Measurements from ENCODE around the gene PRKCH.

Gene PRKCH

DNA sequence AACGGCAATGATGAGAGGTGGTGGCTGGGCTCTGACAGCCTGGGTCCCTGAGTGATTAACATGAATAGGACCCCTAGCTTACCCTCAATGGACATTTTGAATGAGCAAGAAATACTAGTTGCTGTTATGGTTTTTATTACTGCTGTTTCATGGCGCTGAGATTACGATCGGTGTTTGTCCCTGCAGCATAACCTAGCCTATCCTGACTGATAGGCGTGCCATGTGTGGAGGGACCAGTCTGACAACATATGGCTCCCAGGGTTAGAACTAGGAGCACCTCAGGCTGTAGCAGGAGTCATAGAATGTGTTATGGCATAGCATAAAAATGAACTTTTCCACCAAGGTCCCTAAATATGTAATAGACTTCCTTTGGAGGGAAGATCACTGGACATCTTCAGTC, 236.5 kb downstream of the PRKCH start (continued):
- TF ChIP-seq, protein P1, sequence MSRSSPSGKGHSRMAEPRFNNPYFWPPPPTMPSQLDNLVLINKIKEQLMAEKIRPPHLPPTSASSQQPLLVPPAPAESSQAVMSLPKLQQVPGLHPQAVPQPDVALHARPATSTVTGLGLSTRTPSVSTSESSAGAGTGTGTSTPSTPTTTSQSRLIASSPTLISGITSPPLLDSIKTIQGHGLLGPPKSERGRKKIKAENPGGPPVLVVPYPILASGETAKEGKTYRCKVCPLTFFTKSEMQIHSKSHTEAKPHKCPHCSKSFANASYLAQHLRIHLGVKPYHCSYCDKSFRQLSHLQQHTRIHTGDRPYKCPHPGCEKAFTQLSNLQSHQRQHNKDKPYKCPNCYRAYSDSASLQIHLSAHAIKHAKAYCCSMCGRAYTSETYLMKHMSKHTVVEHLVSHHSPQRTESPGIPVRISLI (tag by site-specific recombination; IDR thresholded peaks at IDR 0.05): no peak

- CTCF ChIA-PET: no interaction called here
- no peak overlapping the region for H3K4me3 ChIP-seq (ENCODE audit: low read depth, low read length)
- no peaks in the 10 kb centered on the region for H3K36me3 ChIP-seq (ENCODE audit: control insufficient read depth in 2 of 2, insufficient read depth in 1 of 2, low read length in 2 of 2)
- H3K9me3 ChIP-seq (ENCODE audit: control insufficient read depth, insufficient read depth, low read depth, low read length): no peaks in the 10 kb centered on the region
- H3K27ac ChIP-seq (ENCODE audit: extremely low read depth, low read depth, low read length): no peak overlapping the region
- POLR2A ChIA-PET: interaction anchor here (1.0 to 1.2 kb wide), 2 partner anchors 10 to 137 kb away, joined by 3 read pairs; partner anchors contain the start of gene HIF1A
- peaks cover 25% of the 10 kb centered on the region for H3K4me1 ChIP-seq (ENCODE audit: control insufficient read depth, insufficient read depth, low read length)
- peak; percentile 74 for TF ChIP-seq ZNF596 (tag by site-specific recombination; IDR thresholded peaks at IDR 0.05)
- TF ChIP-seq KLF7 (tag by site-specific recombination; IDR thresholded peaks at IDR 0.05; ENCODE audit: borderline replicate concordance): no peak
- TF ChIP-seq, protein P2, sequence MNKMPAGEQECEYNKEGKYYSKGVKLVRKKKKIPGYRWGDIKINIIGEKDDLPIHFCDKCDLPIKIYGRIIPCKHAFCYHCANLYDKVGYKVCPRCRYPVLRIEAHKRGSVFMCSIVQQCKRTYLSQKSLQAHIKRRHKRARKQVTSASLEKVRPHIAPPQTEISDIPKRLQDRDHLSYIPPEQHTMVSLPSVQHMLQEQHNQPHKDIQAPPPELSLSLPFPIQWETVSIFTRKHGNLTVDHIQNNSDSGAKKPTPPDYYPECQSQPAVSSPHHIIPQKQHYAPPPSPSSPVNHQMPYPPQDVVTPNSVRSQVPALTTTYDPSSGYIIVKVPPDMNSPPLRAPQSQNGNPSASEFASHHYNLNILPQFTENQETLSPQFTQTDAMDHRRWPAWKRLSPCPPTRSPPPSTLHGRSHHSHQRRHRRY (tag by site-specific recombination; IDR thresholded peaks at IDR 0.05): no peak
- peak; percentile 82 for TF ChIP-seq SP7 (tag by site-specific recombination; IDR thresholded peaks at IDR 0.05)
- no peak for TF ChIP-seq ZNF701 (tag by site-specific recombination; IDR thresholded peaks at IDR 0.05)
- no peak for TF ChIP-seq ZNF777 (tag by site-specific recombination; IDR thresholded peaks at IDR 0.05; ENCODE audit: borderline replicate concordance)
- TF ChIP-seq ZBTB20 (tag by site-specific recombination; IDR thresholded peaks at IDR 0.05): peak; percentile 28
- peak; percentile 96 for TF ChIP-seq GFI1B (tag by site-specific recombination; IDR thresholded peaks at IDR 0.05)
- TF ChIP-seq ZNF747 (tag by site-specific recombination; IDR thresholded peaks at IDR 0.05): no peak
- no peak for TF ChIP-seq ZNF677 (tag by site-specific recombination; IDR thresholded peaks at IDR 0.05)
- TF ChIP-seq, protein P3, sequence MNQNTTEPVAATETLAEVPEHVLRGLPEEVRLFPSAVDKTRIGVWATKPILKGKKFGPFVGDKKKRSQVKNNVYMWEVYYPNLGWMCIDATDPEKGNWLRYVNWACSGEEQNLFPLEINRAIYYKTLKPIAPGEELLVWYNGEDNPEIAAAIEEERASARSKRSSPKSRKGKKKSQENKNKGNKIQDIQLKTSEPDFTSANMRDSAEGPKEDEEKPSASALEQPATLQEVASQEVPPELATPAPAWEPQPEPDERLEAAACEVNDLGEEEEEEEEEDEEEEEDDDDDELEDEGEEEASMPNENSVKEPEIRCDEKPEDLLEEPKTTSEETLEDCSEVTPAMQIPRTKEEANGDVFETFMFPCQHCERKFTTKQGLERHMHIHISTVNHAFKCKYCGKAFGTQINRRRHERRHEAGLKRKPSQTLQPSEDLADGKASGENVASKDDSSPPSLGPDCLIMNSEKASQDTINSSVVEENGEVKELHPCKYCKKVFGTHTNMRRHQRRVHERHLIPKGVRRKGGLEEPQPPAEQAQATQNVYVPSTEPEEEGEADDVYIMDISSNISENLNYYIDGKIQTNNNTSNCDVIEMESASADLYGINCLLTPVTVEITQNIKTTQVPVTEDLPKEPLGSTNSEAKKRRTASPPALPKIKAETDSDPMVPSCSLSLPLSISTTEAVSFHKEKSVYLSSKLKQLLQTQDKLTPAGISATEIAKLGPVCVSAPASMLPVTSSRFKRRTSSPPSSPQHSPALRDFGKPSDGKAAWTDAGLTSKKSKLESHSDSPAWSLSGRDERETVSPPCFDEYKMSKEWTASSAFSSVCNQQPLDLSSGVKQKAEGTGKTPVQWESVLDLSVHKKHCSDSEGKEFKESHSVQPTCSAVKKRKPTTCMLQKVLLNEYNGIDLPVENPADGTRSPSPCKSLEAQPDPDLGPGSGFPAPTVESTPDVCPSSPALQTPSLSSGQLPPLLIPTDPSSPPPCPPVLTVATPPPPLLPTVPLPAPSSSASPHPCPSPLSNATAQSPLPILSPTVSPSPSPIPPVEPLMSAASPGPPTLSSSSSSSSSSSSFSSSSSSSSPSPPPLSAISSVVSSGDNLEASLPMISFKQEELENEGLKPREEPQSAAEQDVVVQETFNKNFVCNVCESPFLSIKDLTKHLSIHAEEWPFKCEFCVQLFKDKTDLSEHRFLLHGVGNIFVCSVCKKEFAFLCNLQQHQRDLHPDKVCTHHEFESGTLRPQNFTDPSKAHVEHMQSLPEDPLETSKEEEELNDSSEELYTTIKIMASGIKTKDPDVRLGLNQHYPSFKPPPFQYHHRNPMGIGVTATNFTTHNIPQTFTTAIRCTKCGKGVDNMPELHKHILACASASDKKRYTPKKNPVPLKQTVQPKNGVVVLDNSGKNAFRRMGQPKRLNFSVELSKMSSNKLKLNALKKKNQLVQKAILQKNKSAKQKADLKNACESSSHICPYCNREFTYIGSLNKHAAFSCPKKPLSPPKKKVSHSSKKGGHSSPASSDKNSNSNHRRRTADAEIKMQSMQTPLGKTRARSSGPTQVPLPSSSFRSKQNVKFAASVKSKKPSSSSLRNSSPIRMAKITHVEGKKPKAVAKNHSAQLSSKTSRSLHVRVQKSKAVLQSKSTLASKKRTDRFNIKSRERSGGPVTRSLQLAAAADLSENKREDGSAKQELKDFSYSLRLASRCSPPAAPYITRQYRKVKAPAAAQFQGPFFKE (tag by site-specific recombination; IDR thresholded peaks at IDR 0.05; ENCODE audit: borderline replicate concordance): no peak
- no peak for TF ChIP-seq ZNF132 (tag by site-specific recombination; IDR thresholded peaks at IDR 0.05; ENCODE audit: borderline replicate concordance)
- no peak for TF ChIP-seq ZNF704 (tag by site-specific recombination; IDR thresholded peaks at IDR 0.05)
- TF ChIP-seq ZBTB48 (tag by site-specific recombination; IDR thresholded peaks at IDR 0.05): peak; percentile 52; the same call in 1 of the 2 replicates
- 0 out of 2 replicates have a peak, but pooled peaks have one; percentile 54 for TF ChIP-seq ZBTB1 (tag by site-specific recombination; IDR thresholded peaks at IDR 0.05)
- TF ChIP-seq ZNF274 (IDR thresholded peaks at IDR 0.05; ENCODE audit: low read length): no peak
- no peak for TF ChIP-seq ZNF274 (tag by site-specific recombination; IDR thresholded peaks at IDR 0.05; ENCODE audit: borderline replicate concordance)
- TF ChIP-seq ZIC2 (tag by site-specific recombination; IDR thresholded peaks at IDR 0.05): peak; percentile 99
- TF ChIP-seq, protein P4, sequence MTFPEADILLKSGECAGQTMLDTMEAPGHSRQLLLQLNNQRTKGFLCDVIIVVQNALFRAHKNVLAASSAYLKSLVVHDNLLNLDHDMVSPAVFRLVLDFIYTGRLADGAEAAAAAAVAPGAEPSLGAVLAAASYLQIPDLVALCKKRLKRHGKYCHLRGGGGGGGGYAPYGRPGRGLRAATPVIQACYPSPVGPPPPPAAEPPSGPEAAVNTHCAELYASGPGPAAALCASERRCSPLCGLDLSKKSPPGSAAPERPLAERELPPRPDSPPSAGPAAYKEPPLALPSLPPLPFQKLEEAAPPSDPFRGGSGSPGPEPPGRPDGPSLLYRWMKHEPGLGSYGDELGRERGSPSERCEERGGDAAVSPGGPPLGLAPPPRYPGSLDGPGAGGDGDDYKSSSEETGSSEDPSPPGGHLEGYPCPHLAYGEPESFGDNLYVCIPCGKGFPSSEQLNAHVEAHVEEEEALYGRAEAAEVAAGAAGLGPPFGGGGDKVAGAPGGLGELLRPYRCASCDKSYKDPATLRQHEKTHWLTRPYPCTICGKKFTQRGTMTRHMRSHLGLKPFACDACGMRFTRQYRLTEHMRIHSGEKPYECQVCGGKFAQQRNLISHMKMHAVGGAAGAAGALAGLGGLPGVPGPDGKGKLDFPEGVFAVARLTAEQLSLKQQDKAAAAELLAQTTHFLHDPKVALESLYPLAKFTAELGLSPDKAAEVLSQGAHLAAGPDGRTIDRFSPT (tag by site-specific recombination; IDR thresholded peaks at IDR 0.05): no peak
- no peak for TF ChIP-seq KLF17 (tag by site-specific recombination; IDR thresholded peaks at IDR 0.05)
- TF ChIP-seq, protein P5, sequence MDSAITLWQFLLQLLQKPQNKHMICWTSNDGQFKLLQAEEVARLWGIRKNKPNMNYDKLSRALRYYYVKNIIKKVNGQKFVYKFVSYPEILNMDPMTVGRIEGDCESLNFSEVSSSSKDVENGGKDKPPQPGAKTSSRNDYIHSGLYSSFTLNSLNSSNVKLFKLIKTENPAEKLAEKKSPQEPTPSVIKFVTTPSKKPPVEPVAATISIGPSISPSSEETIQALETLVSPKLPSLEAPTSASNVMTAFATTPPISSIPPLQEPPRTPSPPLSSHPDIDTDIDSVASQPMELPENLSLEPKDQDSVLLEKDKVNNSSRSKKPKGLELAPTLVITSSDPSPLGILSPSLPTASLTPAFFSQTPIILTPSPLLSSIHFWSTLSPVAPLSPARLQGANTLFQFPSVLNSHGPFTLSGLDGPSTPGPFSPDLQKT (IDR thresholded peaks at IDR 0.05; ENCODE audit: borderline replicate concordance, low read depth, low read length): no peak
- TF ChIP-seq ZNF394 (tag by site-specific recombination; IDR thresholded peaks at IDR 0.05; ENCODE audit: borderline replicate concordance): no peak
Measured at GRCh38 chr14:61558271-61558670, 236.9 kb downstream of the PRKCH start.
